Stimulated activated CD4-positive, alpha-beta T cell treated with anti-CD3 and anti-CD28 coated beads, Interleukin-4, amount 100 ng/mL, for 1 hour (primary cell): ENCODE measurements around the gene SRBD1.

Source experiments
- DNase-seq: peaks from one replicate; pipeline ENCODE4 v3.0.0-alpha.2; 2020

SRBD1 gene

GRCh38 chr2:45412754-45413379, 198.2 kb downstream of the SRBD1 start:
- no peak for DNase-seq

GRCh38 chr2:45409677-45410076, 201.4 kb downstream of the SRBD1 start:
- DNase-seq, result no peak

- DNase-seq, result no peak
Observed at GRCh38 chr2:45406621-45407020, 204.4 kb downstream of the SRBD1 start.

GRCh38 chr2:45404807-45405297, 206.2 kb downstream of the SRBD1 start:
- DNase-seq, result no peak

GRCh38 chr2:45403036-45403435, 208.0 kb downstream of the SRBD1 start:
- no peak for DNase-seq

- DNase-seq, result no peak
Observed at GRCh38 chr2:45401431-45401922, 209.6 kb downstream of the SRBD1 start.

GRCh38 chr2:45399040-45399784, 211.9 kb downstream of the SRBD1 start:
- no peak for DNase-seq

- DNase-seq, result no peak
Observed at GRCh38 chr2:45397292-45397691, 213.8 kb downstream of the SRBD1 start.

- DNase-seq, result no peak
Observed at GRCh38 chr2:45396671-45397070, 214.4 kb downstream of the SRBD1 start.

- DNase-seq, result no peak
Observed at GRCh38 chr2:45394842-45395241, 216.2 kb downstream of the SRBD1 start.

- DNase-seq, result no peak
Observed at GRCh38 chr2:45394216-45394615, 216.9 kb downstream of the SRBD1 start.

GRCh38 chr2:45391866-45392265, 219.2 kb downstream of the SRBD1 start:
- no peak for DNase-seq

- no peak for DNase-seq
Observed at GRCh38 chr2:45390861-45391260, 220.2 kb downstream of the SRBD1 start.

- no peak for DNase-seq
Observed at GRCh38 chr2:45390441-45390840, 220.6 kb downstream of the SRBD1 start.

GRCh38 chr2:45388541-45389100, 222.4 kb downstream of the SRBD1 start:
- no peak for DNase-seq

GRCh38 chr2:45382744-45383143, 228.3 kb downstream of the SRBD1 start:
- no peak for DNase-seq

GRCh38 chr2:45380131-45380836, 230.8 kb downstream of the SRBD1 start:
- DNase-seq, result no peak

- no peak for DNase-seq
Observed at GRCh38 chr2:45379399-45380087, 231.5 kb downstream of the SRBD1 start.

GRCh38 chr2:45373534-45373933, 237.5 kb downstream of the SRBD1 start:
- DNase-seq, result no peak

- no peak for DNase-seq
Observed at GRCh38 chr2:45370369-45370768, 240.7 kb downstream of the SRBD1 start.

GRCh38 chr2:45368792-45369191, 242.3 kb downstream of the SRBD1 start:
- no peak for DNase-seq

- no peak for DNase-seq
Observed at GRCh38 chr2:45361666-45362065, 249.4 kb downstream of the SRBD1 start.

GRCh38 chr2:45354776-45355175, 256.3 kb downstream of the SRBD1 start:
- no peak for DNase-seq
